CD4-positive, alpha-beta T cell treated with Interleukin-2 at 100 ng/mL for 4 hours (primary cell): ENCODE measurements around the gene C1GALT1.
"Not testable (repeated sequence)": the region's sequence is repeated elsewhere in the genome, so short reads cannot be mapped to it uniquely, and the experiment has no call there.

ENCODE experiments used
- DNase-seq: peaks from one replicate; pipeline ENCODE4 v3.0.0-alpha.2; 2020; ENCODE audit warnings: low spot score

Gene C1GALT1

DNA sequence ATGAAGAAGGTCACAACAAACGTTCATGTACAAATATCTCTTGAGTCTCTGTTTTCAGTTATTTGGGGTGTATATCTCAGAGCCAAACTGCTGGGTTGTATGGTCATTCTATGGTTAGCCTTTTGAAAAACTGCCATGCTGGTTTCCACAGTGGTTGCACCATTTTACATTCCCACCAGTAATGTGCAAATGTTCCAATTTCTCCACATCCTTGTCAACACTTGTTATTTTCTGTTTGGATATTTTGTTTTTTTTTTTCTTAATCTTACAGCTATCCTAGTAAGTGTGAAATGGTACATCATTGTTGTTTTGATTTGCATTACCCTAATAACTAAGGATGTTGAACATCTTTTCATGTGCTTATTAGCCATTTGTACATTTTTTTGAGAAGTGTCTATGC, 13.0 kb upstream of the C1GALT1 start:
- DNase-seq, result no peak

DNA sequence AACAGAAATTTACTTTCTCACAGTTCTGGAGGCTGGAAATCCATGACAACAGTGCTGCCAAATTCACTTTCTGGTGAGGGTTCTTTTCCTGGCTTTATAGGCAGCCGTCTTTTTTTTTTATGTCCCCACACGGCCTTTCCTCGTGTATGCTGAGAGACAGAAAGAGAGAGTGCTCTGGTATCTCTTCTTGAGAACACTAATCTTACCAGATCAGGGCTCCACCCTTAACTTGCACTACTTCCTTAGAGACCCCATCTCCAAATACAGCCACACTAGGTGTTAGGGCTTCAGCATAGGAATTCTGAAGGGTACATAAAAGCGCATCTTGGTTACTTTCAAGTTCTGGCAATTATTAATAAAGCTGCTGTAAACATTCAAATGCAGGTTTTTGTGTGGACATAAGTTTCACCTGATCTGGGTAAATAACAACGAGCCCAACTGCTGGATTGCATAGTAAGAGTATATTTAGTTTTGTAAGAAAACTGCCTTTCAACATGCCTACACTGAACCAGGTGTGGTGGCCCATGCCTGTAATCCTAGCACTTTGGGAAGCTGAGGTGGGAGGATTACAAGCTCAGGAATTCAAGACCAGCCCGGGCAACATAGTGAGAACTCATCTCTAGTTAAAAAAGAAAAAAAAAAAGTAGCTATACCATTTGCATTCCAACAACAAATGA, 8.2 kb upstream of the C1GALT1 start:
- DNase-seq, result no peak

DNA sequence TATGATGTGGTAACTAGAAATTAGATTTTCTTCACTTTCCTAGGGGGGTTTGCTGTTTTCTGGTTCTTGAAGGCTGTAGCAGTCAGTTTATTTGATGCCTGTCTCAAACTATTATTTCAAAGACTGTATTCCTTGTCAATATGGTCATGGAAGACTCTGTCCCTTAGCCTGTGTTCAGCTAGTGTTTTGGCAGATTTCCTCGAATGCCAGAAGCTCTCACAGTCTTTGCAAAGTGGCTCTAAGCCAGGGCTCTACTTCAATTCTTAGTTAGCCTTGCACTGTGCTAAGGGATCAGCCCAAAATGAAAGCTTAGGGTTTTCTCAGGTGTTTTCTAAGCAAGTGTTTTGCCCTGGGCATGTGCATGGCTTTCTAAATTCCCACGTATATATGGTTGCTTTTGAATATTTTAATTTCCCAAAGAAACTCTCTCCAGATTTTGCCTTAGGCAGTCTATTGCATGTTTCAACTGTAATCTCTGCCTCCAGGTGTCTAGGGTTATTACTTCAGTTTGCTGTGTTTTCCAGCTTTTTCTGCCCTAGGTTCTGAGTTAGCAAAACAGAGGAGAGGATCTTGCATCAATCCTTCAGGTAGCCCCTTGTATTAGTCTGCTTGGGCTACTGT, 7.2 kb upstream of the C1GALT1 start:
- no peak for DNase-seq

DNA sequence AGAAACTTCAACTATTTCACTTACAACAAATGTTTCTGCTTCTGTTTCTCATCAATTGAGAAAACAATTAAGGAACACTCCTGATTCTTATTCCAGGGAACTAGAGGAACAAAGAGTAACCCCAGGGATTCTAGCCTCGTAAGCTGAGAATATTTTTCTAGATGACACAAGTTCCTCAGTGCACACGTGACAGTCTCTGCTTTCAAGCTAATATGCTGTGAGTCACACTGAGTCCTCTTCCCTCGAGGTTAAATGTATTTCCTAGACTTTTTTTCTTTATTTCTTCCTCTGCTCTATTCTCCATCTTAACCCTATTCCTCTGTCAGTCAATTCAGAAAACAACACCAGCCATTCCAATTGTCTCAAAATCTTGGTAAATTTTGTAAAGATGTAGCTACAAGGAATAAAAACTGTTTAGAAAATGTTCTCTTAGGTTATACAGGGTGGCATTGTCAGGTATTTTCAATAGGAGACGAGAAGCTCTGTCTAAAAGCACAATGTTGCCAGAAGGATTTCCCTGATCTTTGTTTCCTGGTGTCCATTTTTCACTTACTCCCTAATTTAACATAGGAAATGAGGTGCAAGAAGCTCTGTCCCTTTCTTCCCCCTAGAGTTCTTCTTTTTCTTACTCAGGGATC, 5.8 kb upstream of the C1GALT1 start:
- DNase-seq, result no peak

DNA sequence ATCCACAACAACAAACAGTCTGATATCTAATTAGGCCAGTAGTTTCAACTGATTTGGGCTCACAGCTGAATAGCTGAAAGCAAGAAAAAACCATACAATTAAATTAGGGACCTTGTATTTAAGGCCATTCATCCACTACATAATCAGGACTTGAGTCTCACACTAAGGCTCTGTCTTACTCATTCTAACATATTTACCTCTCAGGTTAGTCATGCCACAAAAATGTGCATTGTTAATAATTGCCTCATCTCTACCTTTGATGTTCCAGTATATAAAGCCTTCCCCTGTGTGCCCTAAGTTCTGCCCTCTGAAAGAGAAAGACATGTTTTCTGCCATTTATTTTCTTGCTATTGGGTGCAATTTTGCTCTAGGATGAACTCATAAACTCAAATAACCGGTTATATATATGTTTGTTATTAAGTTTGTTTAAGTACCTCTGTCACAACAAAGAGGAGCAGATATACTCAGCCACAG, 5.3 kb upstream of the C1GALT1 start:
- no peak for DNase-seq

DNA sequence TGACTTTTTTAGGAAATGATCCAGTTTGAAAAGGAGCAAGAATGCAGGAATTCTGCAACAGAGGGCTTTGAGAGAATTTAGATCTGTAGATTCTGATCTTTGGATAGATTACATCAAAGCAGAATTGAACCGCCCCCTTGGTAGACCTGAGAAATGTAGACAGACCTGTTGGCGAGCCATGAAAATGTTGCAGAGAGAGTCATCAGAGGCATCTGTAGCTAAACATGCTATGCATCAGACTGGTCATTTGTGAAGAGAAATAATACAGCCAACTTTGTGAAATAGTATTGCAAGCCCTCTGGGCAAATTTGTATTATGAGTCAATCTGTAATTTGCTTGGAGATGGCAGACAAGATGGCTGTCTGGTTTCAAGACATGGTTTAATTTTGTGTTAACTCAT, 4.3 kb upstream of the C1GALT1 start:
- no peak for DNase-seq

DNA sequence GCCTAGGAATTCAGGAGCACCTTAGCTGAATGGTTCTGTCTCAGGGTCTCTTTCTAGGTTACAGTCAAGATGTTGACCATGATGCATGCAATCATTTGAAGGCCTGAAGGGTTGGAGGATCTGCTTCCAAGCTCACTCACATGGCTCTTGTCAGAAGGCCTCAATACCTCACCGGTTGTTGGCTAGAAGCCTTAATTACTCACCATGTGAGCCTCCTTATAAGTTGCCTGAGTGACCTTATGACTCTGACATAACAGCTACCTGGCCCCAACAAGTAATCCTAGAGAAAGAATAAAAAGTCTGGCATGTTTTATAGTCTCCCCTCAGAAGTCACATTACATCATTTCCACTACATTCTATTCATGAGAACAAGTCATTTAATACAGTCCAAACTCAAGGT, 3.4 kb upstream of the C1GALT1 start:
- DNase-seq, result no peak

DNA sequence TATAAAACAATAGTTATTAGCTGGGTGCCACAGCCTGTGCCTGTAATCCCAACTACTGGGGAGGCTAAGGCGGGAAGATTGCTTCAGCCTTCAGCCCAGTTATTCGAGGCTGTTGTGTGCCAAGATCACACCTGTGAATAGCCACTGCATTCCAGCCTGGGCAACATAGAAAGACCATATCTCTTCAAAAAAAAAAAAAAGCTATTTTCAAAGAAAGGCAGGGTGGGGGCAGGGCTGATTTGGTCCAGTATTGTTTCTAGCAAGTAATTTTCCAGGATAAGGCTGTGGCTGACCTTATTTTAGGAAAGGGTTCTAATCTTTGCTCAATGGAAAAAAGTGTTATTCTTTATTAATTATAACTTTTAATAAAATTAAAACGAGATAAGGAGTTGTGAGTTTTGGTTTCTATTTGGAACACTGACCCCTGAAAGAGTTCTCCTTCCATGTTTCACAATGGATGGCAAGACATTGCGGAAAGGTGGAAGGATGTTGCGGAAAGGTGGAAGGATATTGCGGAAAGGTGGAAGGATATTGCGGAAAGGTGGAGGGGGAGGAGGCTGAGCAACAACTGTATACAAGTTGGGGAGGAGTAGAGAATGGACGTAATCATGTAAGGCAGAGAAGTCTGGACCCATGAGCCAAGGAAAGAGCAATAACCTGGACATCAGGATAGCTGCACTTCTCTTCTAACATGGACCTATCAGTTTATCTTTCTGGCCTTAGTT, 1.5 kb upstream of the C1GALT1 start:
- DNase-seq, result no peak

DNA sequence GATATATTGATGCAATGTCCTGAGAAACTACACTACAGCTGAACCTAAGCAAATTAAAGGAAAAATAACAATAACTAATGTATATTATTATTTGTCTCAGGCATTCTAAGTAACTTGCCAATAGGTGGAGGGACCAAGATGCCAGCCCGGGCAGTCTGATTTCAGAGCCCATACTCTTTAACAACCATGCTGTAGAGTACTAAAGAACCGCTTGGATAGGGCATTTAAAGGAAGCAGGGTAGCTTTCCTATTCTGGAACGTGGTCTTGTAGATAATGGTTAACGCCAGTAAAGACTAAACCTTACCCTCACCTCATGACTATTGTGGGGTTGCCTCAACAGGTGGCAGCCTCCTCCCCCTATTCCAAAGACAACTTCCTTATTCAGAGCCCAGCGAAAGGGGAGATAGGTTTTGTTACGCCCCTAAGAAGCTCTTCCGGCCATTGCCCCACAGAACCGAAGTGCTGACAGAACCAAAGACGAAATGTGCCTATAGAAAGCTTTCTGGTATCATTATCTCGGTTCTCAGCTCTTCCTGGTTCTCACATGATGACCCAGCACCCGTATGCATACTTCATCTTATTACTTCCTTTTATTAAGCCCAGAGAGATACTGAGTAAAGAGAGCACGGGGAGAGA, 707 bp upstream of the C1GALT1 start:
- peak; percentile 69 for DNase-seq

DNA sequence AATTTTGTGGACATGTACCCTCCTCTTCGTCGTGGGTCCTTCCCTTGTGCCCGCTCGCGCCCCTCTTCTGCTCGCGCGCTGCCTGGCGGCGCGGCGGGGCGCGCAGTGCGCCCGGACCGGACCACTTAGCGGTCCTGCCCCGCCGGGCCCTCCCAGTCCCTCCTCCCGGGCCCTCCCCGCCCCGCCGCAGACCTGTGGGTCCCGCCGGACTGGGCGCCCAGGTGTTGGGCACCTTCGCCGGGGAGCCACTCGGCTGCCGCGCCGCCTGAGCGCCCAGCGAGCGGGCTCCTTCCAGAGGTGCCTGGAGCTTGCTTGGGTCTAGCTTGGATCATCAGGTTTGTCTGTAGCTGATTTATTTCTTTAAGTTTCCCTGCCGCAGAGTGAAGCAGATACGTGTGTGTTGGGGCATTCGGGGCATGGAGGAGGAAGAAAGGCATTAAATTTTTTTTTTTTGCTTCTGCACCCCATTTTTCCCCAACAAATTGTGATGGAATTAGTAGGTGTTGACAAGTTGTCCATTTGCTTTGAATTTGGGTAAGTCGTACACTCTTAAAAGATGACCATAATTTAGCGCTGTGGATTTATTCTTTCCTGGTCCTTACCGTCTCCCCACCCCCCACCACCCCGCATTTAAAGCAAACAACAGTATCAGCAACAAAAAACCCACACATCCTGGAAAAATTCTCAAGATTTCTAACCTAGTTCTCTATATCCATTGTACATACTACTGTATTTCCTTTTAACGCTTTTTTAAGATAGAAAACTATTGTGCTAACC, 905 bp downstream of the C1GALT1 start:
- DNase-seq, result peak; percentile 27

DNA sequence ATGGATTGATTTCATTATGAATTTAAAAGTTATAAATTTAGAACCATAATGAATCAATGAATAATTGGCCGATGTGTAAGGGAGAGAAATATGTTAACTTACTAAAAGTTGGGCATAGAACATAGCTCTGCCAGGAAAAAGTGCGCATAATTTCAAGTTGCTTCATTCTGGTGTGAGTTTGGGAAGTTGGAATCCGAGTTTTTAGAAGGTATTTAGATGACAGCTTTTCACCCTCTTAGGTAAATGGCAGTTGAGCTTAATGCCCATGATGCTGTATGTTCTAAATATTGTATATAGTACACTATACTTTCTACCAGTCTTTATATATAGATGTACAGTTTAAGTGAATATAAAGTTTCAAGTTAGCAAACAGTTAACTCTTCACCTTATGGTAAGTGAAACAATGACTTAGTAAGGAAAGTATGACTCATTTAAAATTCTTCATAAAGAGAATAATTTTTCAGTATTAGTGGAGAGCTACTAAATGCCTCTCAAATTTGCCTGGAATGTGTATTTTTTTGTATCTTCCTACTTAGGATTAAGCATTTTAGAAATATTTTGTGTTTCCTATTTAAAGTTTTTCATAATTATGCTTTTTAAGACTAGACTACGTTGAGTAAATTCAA, 1.6 kb downstream of the C1GALT1 start:
- no peak for DNase-seq

DNA sequence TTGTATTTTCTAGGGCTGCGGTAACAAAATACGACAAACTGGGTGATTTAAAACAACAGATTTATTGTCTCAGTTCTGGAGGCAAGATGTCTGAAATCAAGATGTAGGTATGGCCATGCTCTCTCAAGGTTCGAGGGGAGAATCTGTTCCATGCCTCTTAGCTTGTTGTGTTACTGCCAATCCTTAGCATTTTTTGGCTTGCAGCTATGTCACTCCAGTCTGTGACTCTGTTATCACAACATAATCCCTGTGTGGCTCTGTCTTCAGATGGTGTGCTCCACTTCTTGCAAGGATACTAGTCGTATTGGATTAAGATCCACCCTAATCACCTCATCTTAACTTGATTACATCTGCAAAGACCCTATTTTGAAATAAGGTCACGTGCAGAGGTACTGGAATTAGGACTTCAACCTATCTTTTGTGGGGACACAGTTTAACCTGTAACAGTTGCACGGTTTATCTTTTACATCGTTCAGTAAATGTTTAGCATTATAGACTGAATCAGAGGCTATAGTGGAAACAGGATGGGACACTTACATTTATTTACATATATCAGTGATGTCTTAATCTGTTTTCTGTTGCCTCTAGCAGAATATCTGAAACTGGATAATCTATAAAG, 3.1 kb downstream of the C1GALT1 start:
- DNase-seq, result no peak

DNA sequence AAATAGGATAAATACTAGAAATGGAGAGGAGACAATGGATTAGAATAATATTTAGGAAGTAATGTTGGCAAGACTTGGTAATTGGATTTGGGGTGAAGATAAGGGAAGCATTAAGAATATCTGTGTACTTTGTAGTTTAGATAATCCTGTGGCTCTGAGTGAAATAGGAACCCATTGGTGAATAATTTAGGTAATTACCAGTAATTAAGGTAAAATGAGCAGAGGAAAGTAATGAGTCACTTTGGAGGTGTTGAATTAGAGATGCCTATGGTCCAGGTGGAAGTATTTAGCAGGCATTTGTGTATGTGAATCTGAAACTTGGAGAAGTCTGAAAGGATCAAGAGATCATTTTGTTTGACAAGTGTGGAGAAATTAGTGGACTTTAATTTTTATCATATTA, 5.7 kb downstream of the C1GALT1 start:
- no peak for DNase-seq

DNA sequence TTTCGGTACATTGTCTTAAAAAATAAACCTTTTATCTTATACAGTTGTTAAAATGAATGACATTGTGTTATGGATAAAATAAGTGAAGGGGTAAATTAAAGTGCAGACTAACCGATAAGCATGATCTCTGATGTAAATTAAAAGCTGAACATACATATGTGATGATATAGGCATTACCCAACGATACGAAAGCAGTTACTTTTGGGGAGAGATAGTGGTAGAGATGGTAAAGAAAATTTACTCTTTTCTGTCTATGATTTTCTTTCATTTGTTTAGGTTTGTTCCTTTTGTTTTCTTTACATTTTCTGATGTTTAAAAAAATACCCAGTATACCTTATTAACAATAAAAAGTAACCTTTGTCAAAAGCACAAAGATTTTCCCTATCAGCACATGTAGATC, 6.4 kb downstream of the C1GALT1 start:
- DNase-seq, result no peak

DNA sequence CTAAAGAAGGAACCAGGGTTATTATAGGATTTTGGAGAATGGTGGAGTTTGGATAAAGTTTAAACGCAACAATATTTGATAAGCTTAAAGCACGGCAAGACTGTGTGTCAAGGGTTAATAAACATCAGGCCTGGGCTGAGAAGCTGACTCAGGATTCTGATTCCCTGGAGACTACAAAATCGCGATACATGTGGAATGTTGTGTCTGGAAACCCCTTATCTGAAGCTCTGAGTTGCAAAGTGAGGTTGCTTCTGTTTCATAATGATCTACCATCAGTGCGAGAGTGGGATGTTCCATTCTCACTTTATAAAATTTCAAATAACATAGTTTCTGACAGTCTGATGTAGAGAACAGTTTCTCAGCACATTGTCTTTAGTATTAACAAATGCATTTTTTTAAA, 7.8 kb downstream of the C1GALT1 start:
- DNase-seq, result no peak

DNA sequence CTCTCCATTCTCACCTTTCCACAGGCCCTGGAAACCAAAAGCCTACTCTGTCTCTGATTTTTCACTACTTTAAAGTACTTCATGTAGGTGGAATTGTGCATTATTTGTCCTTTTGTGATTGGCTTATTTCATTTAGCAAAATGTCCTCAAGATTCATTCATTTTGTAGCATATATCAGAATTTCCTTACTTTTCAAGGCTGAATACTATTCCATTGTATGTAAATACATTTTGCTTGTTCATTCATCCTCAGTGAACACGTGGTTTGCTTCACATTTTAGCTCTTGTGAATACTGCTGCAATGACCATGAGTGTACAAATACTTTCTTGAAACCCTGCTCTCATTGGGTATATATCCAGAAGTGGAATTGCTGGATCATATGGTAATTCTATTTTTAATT, 8.8 kb downstream of the C1GALT1 start:
- DNase-seq, result no peak

DNA sequence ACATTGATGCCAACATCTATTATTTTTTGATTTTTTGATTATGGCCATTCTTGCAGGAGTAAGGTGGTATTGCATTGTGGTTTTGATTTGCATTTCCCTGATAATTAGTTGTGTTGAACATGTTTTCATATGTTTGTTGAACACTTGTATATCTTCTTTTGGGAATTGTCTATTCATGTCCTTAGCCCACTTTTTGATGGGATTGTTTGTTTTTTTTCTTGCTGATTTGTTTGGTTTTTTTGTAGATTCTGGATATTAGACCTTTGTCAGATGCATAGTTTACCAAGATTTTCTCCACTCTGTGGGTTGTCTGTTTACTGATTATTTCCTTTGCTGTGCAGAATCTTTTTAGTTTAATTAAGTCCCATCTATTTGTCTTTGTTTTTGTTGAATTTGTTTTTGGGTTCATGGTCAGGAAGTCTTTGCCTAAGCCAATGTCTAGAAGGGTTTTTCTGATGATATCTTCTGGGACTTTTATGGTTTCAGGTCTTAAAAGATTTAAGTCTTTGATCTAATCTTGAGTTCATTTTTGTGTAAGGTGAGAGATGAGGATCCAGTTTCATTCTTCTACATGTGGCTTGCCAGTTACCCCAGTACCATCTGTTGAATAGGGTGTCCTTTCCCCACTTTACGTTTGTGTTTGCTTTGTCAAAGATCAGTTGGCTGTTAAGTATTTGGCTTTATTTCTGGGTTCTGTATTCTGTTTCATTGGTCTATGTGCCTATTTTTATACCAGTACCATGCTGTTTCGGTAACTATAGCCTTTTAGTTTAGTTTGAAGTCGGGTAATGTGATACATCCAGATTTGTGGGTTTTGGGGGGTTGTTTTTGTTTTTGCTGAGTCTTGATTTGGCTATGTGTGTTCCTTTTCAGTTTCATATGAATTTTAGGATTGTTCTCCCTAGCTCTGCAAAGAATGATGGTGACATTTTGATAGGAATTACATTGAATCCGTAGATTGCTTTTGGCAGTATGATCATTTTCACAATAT, 10.7 kb downstream of the C1GALT1 start:
- peak; percentile 26 for DNase-seq

DNA sequence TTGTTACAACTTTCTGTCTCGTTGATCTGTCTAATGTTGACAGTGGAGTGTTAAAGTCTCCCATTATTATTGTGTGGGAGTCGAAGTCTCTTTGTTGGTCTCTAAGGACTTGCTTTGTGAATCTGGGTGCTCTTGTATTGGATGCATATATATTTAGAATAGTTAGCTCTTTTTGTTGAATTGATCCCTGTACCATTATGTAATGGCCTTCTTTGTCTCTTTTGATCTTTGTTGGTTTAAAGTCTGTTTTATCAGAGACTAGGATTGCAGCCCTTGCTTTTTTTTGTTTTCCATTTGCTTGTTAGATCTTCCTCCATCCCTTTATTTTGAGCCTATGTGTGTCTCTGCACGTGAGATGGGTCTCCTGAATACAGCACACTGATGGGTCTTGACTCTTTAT, 17.2 kb downstream of the C1GALT1 start:
- not testable (repeated sequence) for DNase-seq

DNA sequence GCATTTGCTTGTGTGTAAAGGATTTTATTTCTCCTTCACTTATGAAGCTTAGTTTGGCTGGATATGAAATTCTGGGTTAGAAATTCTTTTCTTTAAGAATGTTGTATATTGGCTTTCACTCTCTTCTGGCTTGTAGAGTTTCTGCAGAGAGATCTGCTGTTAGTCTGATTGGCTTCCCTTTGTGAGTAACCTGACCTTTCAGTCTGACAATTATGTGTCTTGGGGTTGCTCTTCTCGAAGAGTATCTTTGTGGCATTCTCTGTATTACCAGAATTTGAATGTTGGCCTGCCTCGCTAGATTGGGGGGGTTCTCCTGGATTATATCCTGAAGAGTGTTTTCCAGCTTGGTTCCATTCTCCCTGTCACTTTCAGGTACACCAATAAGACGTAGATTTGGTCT, 17.9 kb downstream of the C1GALT1 start:
- DNase-seq, result not testable (repeated sequence)
